HEK293T (cell line): ENCODE measurements around the gene VPS37B.

Experiments used
- ELF4 ChIP-seq: fragments of 450-650 bp; IDR thresholded peaks from 2 replicates; pipeline ENCODE4 v1.6.1; 2017; ENCODE audit warnings: antibody characterized with exemption
- HDGF ChIP-seq: fragments of 450-650 bp; IDR thresholded peaks from 2 replicates; pipeline ENCODE4 v1.6.1; 2017; ENCODE audit warnings: antibody characterized with exemption, borderline replicate concordance
- L3MBTL2 ChIP-seq: fragments of 450-650 bp; conservative IDR thresholded peaks from 2 replicates; pipeline ENCODE4 v1.6.1; 2016; ENCODE audit warnings: mild to moderate bottlenecking
- SUZ12 ChIP-seq: fragments of 450-650 bp; IDR thresholded peaks from 2 replicates; pipeline ENCODE4 v1.6.1; 2016; ENCODE audit warnings: mild to moderate bottlenecking
- ZNF384 ChIP-seq: fragments of 450-650 bp; IDR thresholded peaks from 2 replicates; pipeline ENCODE4 v1.6.1; 2016

- TF ChIP-seq HDGF (no peak), L3MBTL2 (no peak), ELF4 (no peak), ZNF384 (no peak), SUZ12 (no peak)
Observed at GRCh38 chr12:122903693-122904034, 7.7 kb upstream of the VPS37B start.
